K562 (cell line): ENCODE data around the gene CCDC88C. TPM values are rescaled to one million over a fixed set of nuclear protein-coding genes. Genes with fewer than 3 reads are reported as not detected.

Experiments
- GTF2E2 ChIP-seq: fragments of 200-800 bp; sonication (Bioruptor generic); IDR thresholded peaks from 2 replicates; pipeline ENCODE4 v1.6.1; 2016; ENCODE audit warnings: missing genetic modification characterization, missing compliant biosample characterization
- MCM7 ChIP-seq, 2 experiments: fragments of 450-650 bp; IDR thresholded peaks; 2 replicates each; pipeline ENCODE4 v1.6.1; 2016 to 2018
- NCOR1 ChIP-seq: fragments of 450-650 bp; IDR thresholded peaks from 2 replicates; pipeline ENCODE4 v1.6.1; 2016; ENCODE audit warnings: mild to moderate bottlenecking, moderate library complexity
- RBM15 ChIP-seq: fragments of 200-400 bp; formaldehyde crosslinking; IDR thresholded peaks from 2 replicates; pipeline ENCODE4 v1.6.1; 2018; ENCODE audit warnings: mild to moderate bottlenecking, low read length, moderate library complexity; ENCODE audit not compliant: insufficient read depth
- SMARCA5 ChIP-seq: fragments of 450-650 bp; IDR thresholded peaks from 2 replicates; pipeline ENCODE4 v1.6.1; 2016
- SP2 ChIP-seq: IDR thresholded peaks from 2 replicates; pipeline ENCODE4 v1.6.1; 2011; ENCODE audit warnings: mild to moderate bottlenecking, low read depth, low read length, moderate library complexity; ENCODE audit not compliant: poor library complexity, severe bottlenecking; ENCODE audit errors: extremely low read depth
- VEZF1 ChIP-seq: fragments of 200-800 bp; sonication (Bioruptor generic); IDR thresholded peaks from 2 replicates; pipeline ENCODE4 v1.6.1; 2017; ENCODE audit warnings: missing genetic modification characterization, missing compliant biosample characterization
- ZNF133 ChIP-seq: fragments of 250-450 bp; sonication (Bioruptor Pico); IDR thresholded peaks from 2 replicates; pipeline ENCODE4 v1.4.0; 2020; ENCODE audit warnings: mild to moderate bottlenecking
- ZNF507 ChIP-seq: conservative IDR thresholded peaks from 2 replicates; pipeline ENCODE4 v1.6.1; 2017; ENCODE audit warnings: missing genetic modification characterization, missing compliant biosample characterization
- polyA plus RNA-seq, 8 experiments: library from polyadenylated mRNA; depleted of rRNA in 4 of 8; stranded (reverse) in 5 of 8; unstranded in 3 of 8; fragments of >200 nt; fragmentation: Nextera tagmentation in 2 of 8; fragmentation: Illumina TruSeq in 1 of 8; extraction: Ambion mirVana in 2 of 8; extraction: Trizol in 1 of 8; gene quantifications; 2 replicates each; pipeline versions ENCODE4 v1.2.1 to v1.2.3, GENCODE V29; 2011 to 2014; ENCODE audit warnings: inconsistent platforms in 1 of 8, missing spikeins in 1 of 8
- total RNA-seq, 7 experiments: library from RNA; depleted of rRNA in 6 of 7; stranded (reverse); fragments of >200 nt in 6 of 7; fragmentation: Illumina TruSeq in 2 of 7; extraction: Trizol in 2 of 7; gene quantifications; 2 replicates each; pipeline versions ENCODE4 v1.2.1 to v1.2.3, GENCODE V29; 2011 to 2021; ENCODE audit warnings: low replicate concordance in 1 of 7

The CCDC88C gene
- total and polyA plus RNA-seq, 9 of the 15 experiments (the other 6 are each of a cell fraction or from before 2014, with no cell fraction given) = 0.62 to 22.5 (median 10.7) TPM

- no peak for TF ChIP-seq RBM15
- no peak for TF ChIP-seq VEZF1 (CRISPR knock-in tag)
- no peak for TF ChIP-seq ZNF507 (tag)
- no peak for TF ChIP-seq MCM7 (IDR thresholded peaks at IDR 0.05)
- no peak for TF ChIP-seq SP2
- no peak for TF ChIP-seq ZNF133 (CRISPR knock-in tag)
- TF ChIP-seq GTF2E2 (tag) = peak; percentile 71
- no peak for TF ChIP-seq NCOR1
- TF ChIP-seq SMARCA5 = no peak
These were observed 152.2 kb downstream of the CCDC88C start (continued) for GRCh38 chr14:91265404-91265803.
